HuH-7.5 (cell line): Measurements from ENCODE around the gene COL4A3.

Source experiments
- DNase-seq: peaks from one replicate; pipeline ENCODE4 v3.0.0; 2011; ENCODE audit warnings: low spot score

The COL4A3 gene

GRCh38 chr2:227341553-227341952, 177.1 kb downstream of the COL4A3 start:
- no peak for DNase-seq

- no peak for DNase-seq
Observed at GRCh38 chr2:227344231-227344630, 179.8 kb downstream of the COL4A3 start.

- DNase-seq = no peak
Observed at GRCh38 chr2:227347117-227347516, 182.7 kb downstream of the COL4A3 start.

GRCh38 chr2:227348324-227348723, 183.9 kb downstream of the COL4A3 start:
- DNase-seq = no peak

- DNase-seq = no peak
Observed at GRCh38 chr2:227349989-227350612, 185.7 kb downstream of the COL4A3 start.

GRCh38 chr2:227351639-227352038, 187.2 kb downstream of the COL4A3 start:
- no peak for DNase-seq

- no peak for DNase-seq
Observed at GRCh38 chr2:227360351-227360750, 195.9 kb downstream of the COL4A3 start.

GRCh38 chr2:227363756-227364155, 199.3 kb downstream of the COL4A3 start:
- no peak for DNase-seq
